Measurements from ENCODE around the gene STUM. TPM values are rescaled to one million over a fixed set of nuclear protein-coding genes. Genes with fewer than 3 reads are reported as not detected.

Gene STUM
- total RNA-seq, 1 experiment from 2014 or later = not detected

GRCh38 chr1:226639631-226640061, 91.1 kb downstream of the STUM start:
- CTCF ChIA-PET = interaction anchor here (0.7 kb wide), 1 partner anchor 684 kb away, joined by 8 read pairs; no protein-coding TSS in a partner anchor

GRCh38 chr1:226640321-226641136, 92.0 kb downstream of the STUM start:
- CTCF ChIA-PET = no interaction called here
- Mint-ChIP-seq H3K4me3 (ENCODE audit: low read depth, unreplicated experiment) (no peak overlapping the region), H3K36me3 (ENCODE audit: insufficient read depth, unreplicated experiment) (peaks cover 6% of the 10 kb centered on the region), H3K27ac (ENCODE audit: unreplicated experiment) (no peak overlapping the region), H3K9me3 (ENCODE audit: low read depth, unreplicated experiment) (no peaks in the 10 kb centered on the region), H3K27me3 (ENCODE audit: unreplicated experiment) (no peaks in the 10 kb centered on the region), H3K4me1 (ENCODE audit: low read depth, unreplicated experiment) (peaks cover 20% of the 10 kb centered on the region)
- no TSS peak for BruUV-seq (replicated peaks)
- TF ChIP-seq CTCF (IDR thresholded peaks at IDR 0.05; ENCODE audit: unreplicated experiment) = no peak
- no peak for DNase-seq
- intact Hi-C loops (cut with micrococcal nuclease; ENCODE audit: unreplicated experiment) = no loop called here

More at GRCh38 chr1:226639631-226640061, 91.1 kb downstream of the STUM start:
- Mint-ChIP-seq H3K27ac (ENCODE audit: unreplicated experiment) (no peak overlapping the region), H3K4me3 (ENCODE audit: low read depth, unreplicated experiment) (no peak overlapping the region), H3K36me3 (ENCODE audit: insufficient read depth, unreplicated experiment) (peaks cover 6% of the 10 kb centered on the region), H3K9me3 (ENCODE audit: low read depth, unreplicated experiment) (no peaks in the 10 kb centered on the region), H3K4me1 (ENCODE audit: low read depth, unreplicated experiment) (peaks cover 18% of the 10 kb centered on the region), H3K27me3 (ENCODE audit: unreplicated experiment) (no peaks in the 10 kb centered on the region)
- TF ChIP-seq CTCF (IDR thresholded peaks at IDR 0.05; ENCODE audit: unreplicated experiment) = no peak
- intact Hi-C loops (cut with micrococcal nuclease; ENCODE audit: unreplicated experiment) = no loop called here
- no TSS peak for BruUV-seq (replicated peaks)
- no peak for DNase-seq

- TF ChIP-seq CTCF (IDR thresholded peaks at IDR 0.05; ENCODE audit: unreplicated experiment) = no peak
- no peak for DNase-seq
- Mint-ChIP-seq H3K4me3 (ENCODE audit: low read depth, unreplicated experiment) (no peak overlapping the region), H3K36me3 (ENCODE audit: insufficient read depth, unreplicated experiment) (peaks cover 6% of the 10 kb centered on the region), H3K27me3 (ENCODE audit: unreplicated experiment) (no peaks in the 10 kb centered on the region), H3K27ac (ENCODE audit: unreplicated experiment) (no peak overlapping the region), H3K4me1 (ENCODE audit: low read depth, unreplicated experiment) (peaks cover 29% of the 10 kb centered on the region), H3K9me3 (ENCODE audit: low read depth, unreplicated experiment) (no peaks in the 10 kb centered on the region)
- intact Hi-C loops (cut with micrococcal nuclease; ENCODE audit: unreplicated experiment) = loop anchor here (2.0 kb wide), 1 partner anchor 79 kb away; no protein-coding TSS in a partner anchor
- BruUV-seq (replicated peaks) = no TSS peak
- CTCF ChIA-PET = no interaction called here
Observed at GRCh38 chr1:226641671-226642231, 93.2 kb downstream of the STUM start.

- Mint-ChIP-seq H3K9me3 (ENCODE audit: low read depth, unreplicated experiment) (no peaks in the 10 kb centered on the region), H3K4me1 (ENCODE audit: low read depth, unreplicated experiment) (peaks cover 29% of the 10 kb centered on the region), H3K36me3 (ENCODE audit: insufficient read depth, unreplicated experiment) (peaks cover 6% of the 10 kb centered on the region)
Observed at GRCh38 chr1:226642421-226642820, 93.9 kb downstream of the STUM start.

More at GRCh38 chr1:226642421-226642820, 93.9 kb downstream of the STUM start:
- DNase-seq = no peak
- Mint-ChIP-seq H3K4me3 (ENCODE audit: low read depth, unreplicated experiment) (no peak overlapping the region), H3K27ac (ENCODE audit: unreplicated experiment) (no peak overlapping the region), H3K27me3 (ENCODE audit: unreplicated experiment) (no peaks in the 10 kb centered on the region)
- TF ChIP-seq CTCF (IDR thresholded peaks at IDR 0.05; ENCODE audit: unreplicated experiment) = no peak
- BruUV-seq (replicated peaks) = no TSS peak
- CTCF ChIA-PET = interaction anchor here (0.6 to 0.8 kb wide), 2 partner anchors 9 to 163 kb away, joined by 3 to 7 read pairs; no protein-coding TSS in a partner anchor
- intact Hi-C loops (cut with micrococcal nuclease; ENCODE audit: unreplicated experiment) = loop anchor here (2.0 kb wide), 1 partner anchor 78 kb away; no protein-coding TSS in a partner anchor

All from Calu3 (cell line).